Fibroblast of skin of right biceps (primary cell): Measurements from ENCODE around the gene CTNNA3.
"Not testable (repeated sequence)": the region's sequence is repeated elsewhere in the genome, so short reads cannot be mapped to it uniquely, and the experiment has no call there.

Experiments
- DNase-seq: peaks from one replicate; pipeline ENCODE4 v3.0.0-alpha.2; 2013

CTNNA3 gene

DNA sequence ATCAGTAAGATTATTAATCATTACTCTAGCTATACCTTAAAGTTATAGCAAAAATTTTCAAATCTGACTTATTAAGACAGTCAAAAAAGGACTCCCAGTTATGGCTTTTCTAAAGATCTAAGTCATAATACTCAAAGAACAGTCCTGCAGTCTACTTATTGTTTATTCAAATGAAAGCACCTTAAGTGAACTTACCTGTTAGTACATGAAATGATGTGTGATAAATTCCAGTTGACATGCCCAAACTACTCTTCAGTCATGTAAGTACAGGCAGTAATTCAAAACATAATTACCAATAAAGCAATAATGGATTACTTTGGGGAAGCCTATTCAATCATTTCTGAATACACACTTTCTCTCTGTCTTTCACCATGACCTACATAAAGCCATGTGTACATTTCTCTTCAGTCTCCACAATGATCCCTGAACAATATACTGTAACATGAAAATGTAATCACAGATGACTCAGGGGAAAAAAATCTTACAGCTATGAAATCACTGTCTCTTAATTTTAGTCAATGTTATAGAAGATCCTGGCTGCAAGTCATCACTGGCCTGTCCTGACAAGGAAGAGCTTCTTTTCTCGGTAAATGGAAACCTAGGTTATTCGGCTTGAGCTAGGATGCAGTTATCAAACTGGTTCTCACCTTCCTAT, 1190.9 kb downstream of the CTNNA3 start:
- peak; percentile 34 for DNase-seq

DNA sequence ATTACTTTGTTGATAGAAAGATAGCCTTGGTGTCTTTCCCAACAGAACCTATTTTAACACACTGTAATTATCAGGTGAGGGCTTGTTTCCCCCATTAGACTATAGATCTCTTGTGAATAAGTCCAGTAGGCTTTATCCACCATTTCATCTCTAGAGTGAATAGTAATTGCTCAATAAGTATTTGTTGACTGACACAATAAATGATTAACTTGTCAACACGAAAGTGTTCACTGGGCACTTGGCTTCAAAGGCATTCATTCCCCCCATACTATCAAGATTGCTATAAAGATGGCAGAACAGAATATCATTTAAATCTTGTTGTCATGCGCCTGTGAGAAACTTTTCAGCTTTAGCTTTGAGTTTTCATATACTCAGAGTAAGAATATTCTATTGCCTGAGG, 1194.6 kb downstream of the CTNNA3 start:
- no peak for DNase-seq

DNA sequence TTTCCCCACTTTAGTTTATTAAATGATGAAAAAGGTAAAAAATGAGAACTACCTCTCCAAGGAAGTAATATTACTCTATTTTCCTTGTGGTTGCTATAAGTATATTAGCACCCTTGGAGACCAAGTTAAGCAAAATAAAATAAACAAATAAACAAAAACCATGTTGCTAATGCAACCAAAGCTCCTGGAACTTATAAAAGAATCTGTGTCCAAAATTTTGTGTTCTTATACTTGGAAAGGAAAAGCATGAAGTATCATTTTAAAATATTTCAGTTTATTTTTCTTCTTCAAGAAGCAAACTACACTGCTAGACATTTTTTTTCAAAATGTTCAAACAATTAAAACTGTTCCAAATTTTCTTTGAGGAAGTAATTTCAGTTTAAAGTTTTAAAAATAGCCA, 1212.0 kb downstream of the CTNNA3 start:
- no peak for DNase-seq

DNA sequence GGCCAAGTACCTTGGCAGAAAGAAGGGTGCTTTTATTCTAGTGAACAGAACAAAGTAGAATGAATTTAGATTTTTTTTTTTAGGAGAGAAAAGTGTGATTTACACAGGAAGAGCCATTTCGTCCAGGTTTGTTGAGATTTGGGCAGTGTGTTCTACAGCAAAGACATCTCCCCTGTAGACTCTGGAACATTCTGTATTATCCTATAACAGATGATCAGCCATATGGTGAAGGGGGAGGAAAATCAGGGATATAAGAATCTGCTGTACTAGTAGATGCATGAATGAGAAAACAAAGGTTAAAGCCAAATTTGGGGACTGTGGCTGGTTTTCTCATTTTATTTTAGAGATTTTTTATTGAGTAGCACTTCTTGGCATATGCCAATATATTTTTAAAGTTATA, 1223.8 kb downstream of the CTNNA3 start:
- no peak for DNase-seq

- DNase-seq = no peak
These were observed 1229.0 kb downstream of the CTNNA3 start for GRCh38 chr10:66467042-66467441.

DNA sequence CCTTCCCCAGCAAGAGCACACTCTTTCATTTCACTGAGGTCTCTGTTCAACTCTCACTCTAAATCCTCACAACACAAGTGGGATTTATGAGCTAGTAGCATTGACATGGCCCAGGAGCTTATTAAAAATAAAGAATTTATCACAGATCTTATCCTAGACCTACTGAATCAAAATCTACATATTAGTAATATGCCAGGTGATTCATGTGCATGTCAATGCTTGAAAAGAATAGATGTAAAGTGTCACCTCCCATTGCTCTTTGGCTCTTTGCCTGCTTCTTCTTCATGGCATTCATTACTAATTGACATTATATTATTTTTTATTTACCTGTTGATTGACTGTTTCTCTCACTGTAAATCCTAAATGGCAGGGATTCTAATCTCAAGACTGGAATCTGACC, 1229.4 kb downstream of the CTNNA3 start:
- DNase-seq = no peak

GRCh38 chr10:66463611-66464010, 1232.4 kb downstream of the CTNNA3 start:
- DNase-seq = no peak

GRCh38 chr10:66457629-66458028, 1238.4 kb downstream of the CTNNA3 start:
- DNase-seq = no peak

GRCh38 chr10:66455304-66455703, 1240.7 kb downstream of the CTNNA3 start:
- peak; percentile 8 for DNase-seq

DNA sequence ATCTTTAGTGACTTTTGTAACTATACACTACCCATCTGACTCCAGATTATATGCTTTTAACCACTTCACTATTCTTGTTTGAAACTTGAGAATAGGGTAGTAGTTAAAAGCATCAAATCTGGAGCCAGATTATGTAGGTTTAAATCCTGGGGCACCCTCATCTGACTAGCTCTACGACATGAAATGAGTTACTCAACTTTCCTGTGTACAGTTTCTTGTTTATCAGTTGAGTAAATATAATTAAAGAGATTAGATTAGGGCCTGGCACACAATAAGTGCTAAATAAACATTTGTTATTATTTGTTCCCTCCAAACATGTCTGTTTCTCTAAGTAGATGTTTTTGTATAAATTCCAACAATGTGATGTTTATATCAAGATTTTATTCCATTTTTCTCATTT, 1255.4 kb downstream of the CTNNA3 start:
- DNase-seq = no peak

GRCh38 chr10:66414943-66415342, 1281.1 kb downstream of the CTNNA3 start:
- DNase-seq = no peak

GRCh38 chr10:66405566-66405965, 1290.4 kb downstream of the CTNNA3 start:
- no peak for DNase-seq

DNA sequence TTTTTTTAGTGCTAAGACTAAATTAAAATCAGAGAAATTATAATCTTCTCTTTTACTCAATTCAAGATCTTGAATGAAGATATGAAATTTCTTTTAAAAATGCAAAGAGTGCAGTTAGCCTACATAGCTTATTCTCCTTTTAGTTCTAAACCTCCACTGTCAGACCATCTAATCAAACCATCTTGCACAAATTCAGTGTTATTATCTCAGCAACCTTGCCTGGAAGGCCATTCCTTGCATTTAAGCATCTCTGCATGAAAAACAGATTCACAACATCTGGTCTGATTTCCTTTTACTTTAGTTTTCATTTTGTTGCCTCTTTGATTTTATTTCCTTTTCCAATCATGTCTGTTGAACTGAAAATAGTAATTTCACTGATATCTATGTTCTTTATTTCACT, 1297.3 kb downstream of the CTNNA3 start:
- DNase-seq = no peak

- DNase-seq = no peak
These were observed 1301.5 kb downstream of the CTNNA3 start for GRCh38 chr10:66394342-66395063.

DNA sequence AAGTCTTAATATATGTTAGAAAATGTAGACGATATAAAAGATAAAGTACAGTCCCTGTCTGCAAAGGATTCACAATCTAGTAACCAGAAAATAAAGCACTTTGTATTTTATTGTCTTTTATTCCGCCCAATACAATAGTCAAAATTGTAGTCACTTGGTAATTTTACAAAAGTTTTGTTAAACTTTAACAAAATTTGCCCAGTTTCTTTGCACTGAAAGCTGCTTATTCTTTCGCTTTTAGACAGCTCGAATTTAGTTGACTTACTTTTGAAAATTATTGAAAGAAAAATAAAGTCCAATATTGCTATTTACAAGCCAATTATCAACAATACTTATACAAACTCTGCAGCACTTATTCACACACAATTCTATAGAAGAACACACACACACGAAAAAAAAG, 1305.1 kb downstream of the CTNNA3 start:
- DNase-seq = no peak

DNA sequence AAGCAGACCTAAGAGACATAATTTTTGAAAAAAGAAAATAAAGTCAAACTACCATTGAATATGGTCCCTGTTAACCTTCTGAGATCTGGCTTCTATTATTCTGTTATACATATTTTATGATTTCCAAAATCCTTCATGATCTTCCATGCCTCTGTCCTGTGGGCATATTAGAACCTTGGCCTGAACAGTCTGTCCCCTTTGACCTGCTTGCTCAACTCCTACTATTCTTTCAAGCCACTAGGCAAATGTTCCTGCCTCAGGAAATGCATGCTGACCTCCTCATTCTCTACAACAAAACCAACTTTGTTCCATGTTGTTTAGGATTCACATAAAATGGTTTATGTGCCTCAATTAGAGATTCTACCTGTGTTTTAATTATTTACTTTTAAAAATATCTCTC, 1315.0 kb downstream of the CTNNA3 start:
- DNase-seq = no peak

GRCh38 chr10:66378117-66378876, 1317.7 kb downstream of the CTNNA3 start:
- DNase-seq = peak; percentile 53

DNA sequence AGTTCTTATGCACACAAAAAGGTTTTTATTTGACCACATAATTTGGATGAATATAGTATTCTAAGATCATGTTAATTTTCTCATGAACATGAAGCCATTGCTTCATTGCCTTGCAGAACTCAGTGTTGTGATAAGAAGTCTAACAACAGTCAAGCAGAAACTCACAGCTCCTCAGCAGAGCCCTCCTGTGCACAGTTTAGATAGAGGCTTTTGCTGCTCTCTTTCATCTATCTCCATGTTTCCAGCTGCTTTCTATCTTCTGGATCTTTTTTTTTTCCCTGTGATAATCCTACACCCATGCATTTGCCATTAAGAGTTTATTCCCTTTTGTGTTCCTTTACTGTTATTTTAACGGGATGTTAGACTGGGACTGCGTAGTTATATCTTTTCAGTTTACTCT, 1327.8 kb downstream of the CTNNA3 start:
- DNase-seq = no peak

DNA sequence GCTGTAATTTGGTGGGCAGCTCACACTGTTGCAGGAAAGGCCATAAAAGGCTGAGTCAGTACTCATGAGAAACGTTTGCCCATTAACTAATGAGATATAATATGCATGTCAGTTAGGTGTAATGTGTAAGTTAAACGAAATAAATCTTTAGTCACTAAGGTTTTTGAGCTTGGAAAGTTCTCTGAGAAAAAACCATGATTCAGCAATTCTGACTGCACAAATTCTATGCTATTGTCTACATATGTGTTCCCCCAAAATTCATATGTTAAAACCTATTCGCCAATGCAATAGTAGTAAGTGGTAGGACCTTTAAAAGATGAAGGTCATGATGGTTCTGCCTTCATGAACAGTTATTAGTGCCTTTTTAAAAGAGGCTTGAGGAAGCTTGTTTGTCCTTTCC, 1329.8 kb downstream of the CTNNA3 start:
- no peak for DNase-seq

DNA sequence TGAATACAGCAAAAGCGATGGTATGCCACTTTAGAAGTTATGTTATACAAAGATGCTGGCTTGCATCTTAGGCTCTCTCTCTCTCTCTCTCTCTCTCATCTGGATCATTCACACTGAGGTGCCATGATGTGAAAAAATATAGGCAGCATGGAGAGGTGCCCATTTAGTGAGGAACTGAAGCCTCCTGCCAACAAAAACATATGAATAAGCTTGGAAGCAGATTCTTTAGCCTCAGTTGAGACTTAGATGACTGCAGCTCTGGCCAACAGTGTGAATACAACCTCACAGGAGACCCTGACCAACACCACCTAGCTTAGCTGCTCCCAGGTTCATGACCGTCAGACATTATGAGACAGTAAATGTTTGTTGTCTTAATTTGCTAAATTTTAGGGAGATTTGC, 1330.3 kb downstream of the CTNNA3 start:
- peak; percentile 0 for DNase-seq

DNA sequence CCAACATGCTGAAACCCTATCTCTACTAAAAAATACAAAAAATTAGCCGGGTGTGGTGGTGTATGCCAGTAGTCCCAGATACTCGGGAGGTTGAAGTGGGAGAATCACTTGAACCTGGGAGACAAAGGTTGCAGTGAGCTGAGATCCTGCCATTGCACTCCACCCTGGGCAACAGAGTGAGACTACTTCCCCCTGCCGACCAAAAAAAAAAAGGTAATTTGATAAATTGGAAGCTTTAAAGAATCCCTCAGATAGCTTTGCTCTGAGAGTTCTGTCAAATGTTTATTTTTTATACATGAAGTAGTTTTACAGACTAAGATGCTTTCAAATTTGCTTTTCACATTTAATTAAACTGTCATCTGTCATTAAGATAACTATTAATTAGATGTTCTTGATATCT, 1333.5 kb downstream of the CTNNA3 start:
- DNase-seq = no peak

DNA sequence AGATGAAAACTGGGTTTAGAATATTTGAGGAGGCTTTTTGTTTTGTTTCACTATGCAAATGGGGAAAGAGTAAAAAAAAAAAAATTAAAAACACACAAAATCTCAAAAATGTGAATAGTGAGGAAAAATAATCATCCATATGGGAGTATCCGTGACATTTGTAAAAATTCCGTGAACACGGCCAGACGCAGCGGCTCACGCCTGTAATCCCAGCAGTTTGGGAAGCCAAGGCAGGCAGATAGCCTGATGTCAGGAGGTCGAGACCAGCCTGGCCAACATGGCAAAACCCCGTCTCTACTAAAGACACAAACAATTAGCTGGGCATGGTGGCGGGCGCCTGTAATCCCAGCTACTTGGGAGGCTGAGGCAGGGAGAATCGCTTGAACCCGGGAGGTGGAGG, 1342.2 kb downstream of the CTNNA3 start:
- DNase-seq = not testable (repeated sequence)

DNA sequence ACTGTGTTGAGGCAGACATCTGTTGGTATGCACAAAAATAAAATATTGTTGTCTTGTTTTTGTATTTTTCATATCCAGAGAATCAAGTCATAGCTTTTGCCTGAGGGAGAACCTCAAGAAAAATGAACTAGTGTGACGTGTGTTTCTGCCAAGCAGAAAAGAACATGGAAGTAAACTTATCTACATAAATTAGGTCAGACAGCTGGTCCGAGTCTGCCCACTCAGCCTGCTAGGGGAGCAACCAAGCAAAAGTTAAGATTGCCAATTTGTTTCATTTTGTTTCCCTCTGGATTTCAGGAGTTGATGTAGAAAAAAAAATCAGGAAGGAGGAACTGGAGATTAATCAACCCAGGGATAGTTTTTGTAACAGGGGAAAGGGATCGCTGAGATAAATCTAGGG, 1342.6 kb downstream of the CTNNA3 start:
- no peak for DNase-seq
